ENCODE results near the gene NELFB.

NELFB gene

DNA sequence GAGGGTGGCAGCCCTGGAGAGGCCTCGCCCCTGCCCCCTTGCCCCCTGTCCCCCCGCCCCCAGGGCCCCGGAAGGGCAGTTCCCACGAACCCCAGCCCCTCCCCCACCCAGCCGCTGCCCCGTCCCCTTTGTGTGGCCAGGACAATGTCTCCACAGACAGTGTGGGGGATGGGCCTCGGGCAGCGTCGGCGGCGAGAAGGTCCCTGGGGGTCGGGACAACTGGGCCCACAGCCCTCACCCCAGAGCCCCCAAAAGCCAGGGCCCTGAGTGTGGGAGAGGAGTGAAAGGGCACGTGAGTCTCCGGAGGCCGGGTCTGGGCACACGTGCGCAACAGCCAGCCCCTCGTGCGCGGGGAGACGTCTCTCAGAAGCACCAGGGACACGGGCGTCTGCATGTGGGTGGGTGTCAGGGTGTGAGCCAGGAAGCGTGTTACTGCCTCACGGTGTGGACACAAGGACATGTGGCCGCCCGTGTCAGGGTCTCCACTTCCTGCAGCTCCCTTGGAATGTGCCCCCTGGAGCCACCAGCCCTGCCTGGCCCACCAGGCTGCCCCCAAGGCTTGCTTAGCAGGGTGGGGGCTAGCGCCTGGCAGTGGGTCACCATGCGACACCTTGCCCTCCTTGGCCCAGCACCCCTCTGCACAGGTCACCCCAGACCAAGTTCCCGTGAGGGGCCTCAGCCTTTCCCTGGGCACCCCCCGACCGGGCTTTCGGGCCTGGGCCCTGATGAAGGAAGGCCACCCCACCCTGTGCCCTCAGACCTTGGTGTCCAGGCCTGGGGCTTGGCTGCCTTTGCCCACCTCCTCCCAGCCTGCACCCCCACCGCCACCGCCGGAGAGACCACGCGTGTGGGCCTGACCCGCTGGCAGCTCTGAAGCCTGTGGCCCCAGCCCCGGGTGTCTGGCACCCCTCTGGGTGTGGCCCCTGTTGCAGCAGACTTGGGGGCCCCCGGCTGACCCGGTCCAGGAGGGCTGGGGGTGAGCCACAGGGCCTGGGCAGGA lies 59.7 kb downstream of the NELFB start:
- TF ChIP-seq, protein P1, sequence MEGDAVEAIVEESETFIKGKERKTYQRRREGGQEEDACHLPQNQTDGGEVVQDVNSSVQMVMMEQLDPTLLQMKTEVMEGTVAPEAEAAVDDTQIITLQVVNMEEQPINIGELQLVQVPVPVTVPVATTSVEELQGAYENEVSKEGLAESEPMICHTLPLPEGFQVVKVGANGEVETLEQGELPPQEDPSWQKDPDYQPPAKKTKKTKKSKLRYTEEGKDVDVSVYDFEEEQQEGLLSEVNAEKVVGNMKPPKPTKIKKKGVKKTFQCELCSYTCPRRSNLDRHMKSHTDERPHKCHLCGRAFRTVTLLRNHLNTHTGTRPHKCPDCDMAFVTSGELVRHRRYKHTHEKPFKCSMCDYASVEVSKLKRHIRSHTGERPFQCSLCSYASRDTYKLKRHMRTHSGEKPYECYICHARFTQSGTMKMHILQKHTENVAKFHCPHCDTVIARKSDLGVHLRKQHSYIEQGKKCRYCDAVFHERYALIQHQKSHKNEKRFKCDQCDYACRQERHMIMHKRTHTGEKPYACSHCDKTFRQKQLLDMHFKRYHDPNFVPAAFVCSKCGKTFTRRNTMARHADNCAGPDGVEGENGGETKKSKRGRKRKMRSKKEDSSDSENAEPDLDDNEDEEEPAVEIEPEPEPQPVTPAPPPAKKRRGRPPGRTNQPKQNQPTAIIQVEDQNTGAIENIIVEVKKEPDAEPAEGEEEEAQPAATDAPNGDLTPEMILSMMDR (IDR thresholded peaks at IDR 0.05; ENCODE audit: low read length, missing control alignments), result no peak
- DNase-seq (ENCODE audit: low read depth), result no peak
- no peak overlapping the region for H3K4me3 ChIP-seq (replicated peaks; ENCODE audit: low read depth, low read length)

DNA sequence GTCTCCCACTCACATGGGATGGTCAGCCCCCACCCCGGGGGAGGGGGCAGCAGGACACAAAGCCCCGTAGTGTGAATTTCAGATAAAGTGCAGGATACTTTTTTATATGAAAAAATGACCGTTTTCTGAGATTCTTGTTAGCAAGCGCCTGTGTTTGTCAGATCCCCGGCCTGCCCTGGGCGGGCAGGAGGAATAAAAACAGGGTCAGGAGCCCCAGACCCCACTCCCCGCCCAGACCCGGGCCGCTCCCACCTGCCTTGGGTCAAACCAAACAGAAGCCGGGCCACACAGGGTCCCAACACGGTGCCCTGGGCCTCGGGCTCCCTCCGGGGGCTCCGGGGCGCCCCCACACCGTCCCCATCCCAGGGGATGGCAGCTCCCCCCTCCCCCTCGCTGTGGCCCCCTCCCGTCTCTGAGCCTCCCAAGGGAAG lies 60.5 kb downstream of the NELFB start:
- TF ChIP-seq, protein P1 (IDR thresholded peaks at IDR 0.05; ENCODE audit: low read length, missing control alignments), result no peak
- DNase-seq (ENCODE audit: low read depth), result no peak
- H3K4me3 ChIP-seq (replicated peaks; ENCODE audit: low read depth, low read length), result no peak overlapping the region

DNA sequence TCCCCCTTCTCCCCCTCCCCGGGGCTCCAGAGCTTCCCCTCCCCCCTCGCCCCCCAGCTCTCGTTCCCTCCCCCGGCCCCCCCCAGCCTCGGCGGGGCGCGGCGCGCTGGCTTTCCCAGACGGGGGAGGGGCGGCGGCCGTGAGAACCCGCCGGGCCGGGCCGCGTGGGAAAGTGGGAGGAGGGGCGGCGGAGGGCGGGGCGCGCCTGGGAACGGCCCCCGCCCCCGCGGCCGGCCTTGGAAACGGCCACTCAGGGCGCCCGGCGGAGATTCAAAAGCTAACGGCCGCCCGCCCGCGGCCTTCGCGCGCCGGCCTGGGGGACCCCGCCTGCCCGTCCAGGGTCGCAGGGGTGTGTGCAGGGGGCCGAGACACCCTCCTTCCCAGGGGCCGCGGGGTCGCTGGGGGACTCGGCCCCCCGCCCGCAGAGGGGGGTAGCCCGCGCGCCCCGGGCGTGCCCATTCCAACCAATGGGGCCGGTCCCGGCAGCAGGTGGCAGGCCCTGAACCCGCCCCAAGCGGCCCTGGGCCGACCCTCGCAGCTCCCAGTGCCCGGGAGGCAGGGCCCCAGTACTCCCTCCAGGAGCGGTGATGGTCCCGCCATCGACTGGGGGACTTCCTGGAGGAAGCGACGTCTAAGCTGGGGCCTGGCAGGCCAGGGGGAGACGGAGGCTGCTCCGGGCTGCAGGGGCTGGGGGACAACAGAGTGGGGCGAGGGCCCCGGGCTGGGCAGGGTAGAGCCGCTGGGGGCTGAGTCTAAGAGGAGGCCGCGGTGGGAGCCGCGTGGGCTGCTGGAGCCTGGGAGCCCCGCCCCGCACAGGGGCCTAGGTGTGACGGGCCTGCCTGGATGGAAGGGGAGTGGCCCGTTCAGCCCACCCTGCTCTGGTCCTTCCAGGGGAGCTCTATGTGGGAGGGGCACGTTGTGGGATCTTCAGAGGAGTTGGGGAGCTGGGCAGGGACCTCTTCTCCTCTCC lies 61.2 kb downstream of the NELFB start:
- H3K4me3 ChIP-seq (replicated peaks; ENCODE audit: low read depth, low read length), result no peak overlapping the region
- TF ChIP-seq, protein P1 (IDR thresholded peaks at IDR 0.05; ENCODE audit: low read length, missing control alignments), result no peak
- peak; percentile 45 for DNase-seq (ENCODE audit: low read depth)

DNA sequence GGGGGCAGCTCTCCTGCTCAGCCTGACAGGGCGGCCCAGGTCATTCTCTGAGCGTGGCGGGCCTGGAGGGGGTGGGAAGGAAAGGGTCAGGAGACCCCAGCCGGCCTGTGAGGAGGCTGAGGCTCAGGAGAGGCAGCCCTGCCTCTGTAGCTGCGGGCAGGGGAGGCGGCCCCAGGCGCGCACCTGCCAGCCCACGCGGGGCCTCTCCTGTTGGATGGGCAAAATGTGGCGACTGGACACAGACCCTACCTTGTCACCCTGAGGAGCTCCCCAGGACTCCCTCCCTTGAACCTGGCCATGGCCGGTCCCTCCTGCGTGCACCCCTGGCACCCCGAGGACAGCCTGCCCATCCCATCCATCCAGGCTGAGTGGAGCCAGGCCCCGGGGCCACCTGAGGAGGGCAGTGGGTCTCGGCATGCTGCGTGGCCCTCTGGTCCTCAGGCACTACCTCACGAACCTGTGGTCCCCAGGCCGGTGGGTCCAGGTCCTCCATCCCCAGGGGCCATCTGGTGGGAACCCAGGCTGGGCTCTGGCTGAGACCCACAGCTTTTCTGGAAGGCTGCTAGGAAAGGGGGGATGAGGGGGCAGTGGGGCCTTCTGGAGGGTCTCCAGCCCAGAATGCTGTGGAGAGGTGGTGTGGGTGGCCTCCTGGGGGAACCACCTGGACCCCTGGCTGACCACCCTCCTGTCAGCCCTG lies 62.0 kb downstream of the NELFB start:
- TF ChIP-seq, protein P1 (IDR thresholded peaks at IDR 0.05; ENCODE audit: low read length, missing control alignments), result no peak
- DNase-seq (ENCODE audit: low read depth), result no peak
- no peak overlapping the region for H3K4me3 ChIP-seq (replicated peaks; ENCODE audit: low read depth, low read length)

DNA sequence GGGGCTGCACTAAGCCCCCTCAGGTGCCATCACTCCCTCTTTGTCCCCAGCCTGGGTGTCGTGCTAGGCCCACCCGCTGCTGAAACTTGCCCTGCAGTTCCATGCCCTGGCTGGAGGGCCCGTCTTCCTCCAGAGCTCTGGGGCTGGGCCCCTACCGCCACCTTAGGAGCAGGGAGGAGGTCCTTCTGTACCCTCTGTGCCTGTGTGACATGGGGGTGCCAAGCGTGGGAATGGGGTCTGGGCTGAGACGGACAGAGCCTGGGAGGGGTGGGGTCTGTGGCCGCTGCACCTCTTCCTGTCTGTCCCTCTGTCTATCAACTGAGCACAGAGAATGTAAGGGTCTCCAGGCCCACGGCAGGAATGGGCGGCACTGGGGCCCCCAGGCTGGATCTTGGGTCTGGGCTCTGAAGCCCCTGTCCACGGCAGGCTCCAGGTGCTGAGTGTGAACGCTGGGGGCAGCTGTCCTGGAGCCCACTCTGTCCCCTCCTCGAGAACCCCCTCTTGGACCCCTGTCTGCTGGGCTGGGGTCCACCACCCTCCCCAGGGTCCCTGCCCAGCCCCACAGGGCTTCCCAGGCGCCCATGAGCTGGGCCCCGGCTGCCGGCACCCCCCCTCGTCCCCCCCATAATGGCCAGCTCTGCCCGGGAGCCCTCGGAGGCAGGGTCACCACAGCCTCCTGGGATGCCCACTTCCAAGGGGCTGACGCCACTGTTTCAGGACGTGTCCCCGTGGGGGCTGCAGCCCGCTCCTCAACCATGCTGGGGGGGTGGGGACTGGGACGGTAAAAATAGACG lies 62.8 kb downstream of the NELFB start:
- TF ChIP-seq, protein P1 (IDR thresholded peaks at IDR 0.05; ENCODE audit: low read length, missing control alignments), result no peak
- no peak overlapping the region for H3K4me3 ChIP-seq (replicated peaks; ENCODE audit: low read depth, low read length)
- no peak for DNase-seq (ENCODE audit: low read depth)

DNA sequence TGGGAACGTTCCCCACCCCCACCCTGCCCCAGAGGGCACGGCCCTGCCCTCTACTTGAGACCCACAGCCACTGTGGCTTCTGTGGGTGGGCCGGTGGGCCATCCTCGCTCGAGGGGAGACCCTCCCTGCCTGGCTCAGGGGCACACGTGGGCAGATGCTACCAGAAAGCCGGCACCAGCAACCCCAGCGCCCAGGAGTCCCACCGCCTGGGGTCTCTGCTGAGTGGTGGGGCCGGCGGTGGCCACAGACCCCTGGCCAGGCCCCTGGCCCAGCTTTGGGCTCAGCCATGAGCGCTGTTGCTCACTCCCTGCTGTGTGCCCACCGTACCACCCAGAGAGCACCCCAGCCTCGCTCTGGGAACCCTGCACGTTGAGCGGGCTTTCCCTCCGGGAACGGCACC lies 63.5 kb downstream of the NELFB start:
- DNase-seq (ENCODE audit: low read depth), result no peak
- H3K4me3 ChIP-seq (replicated peaks; ENCODE audit: low read depth, low read length), result no peak overlapping the region
- TF ChIP-seq, protein P1 (IDR thresholded peaks at IDR 0.05; ENCODE audit: low read length, missing control alignments), result no peak

Data from fibroblast of pulmonary artery (primary cell).